GM12892 (cell line): Measurements from ENCODE around the gene SLC15A1.

Experiments used
- POLR2A ChIP-seq: IDR thresholded peaks from 2 replicates; pipeline ENCODE4 v1.6.1; 2011; ENCODE audit warnings: low read depth, low read length, control low read depth
- POLR2AphosphoS5 ChIP-seq: IDR thresholded peaks from 2 replicates; pipeline ENCODE4 v1.6.1; 2011; ENCODE audit warnings: low read depth, low read length, control low read depth
- TAF1 ChIP-seq: IDR thresholded peaks from 2 replicates; pipeline ENCODE4 v1.6.1; 2011; ENCODE audit warnings: low read depth, mild to moderate bottlenecking, control low read depth, low read length, borderline replicate concordance

DNA sequence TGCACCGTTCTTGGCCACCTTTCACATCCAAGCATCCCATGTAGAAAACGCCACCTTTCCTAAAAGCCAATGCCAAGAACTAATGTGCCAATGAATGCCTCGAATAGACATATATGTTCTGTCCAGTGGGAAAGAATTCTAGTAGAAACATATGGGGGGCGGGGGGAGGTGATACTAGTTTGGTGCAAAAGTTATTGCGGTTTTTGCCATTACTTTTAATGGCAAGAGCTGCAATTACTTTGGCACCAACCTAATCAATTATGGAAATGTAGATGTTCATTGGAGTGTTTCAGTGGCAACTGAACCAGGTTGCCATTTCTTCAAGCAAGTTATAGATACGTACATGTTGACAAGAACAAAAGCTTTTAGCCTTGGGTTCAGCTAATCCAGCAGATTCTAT, 34.6 kb downstream of the SLC15A1 start:
- TF ChIP-seq POLR2A = no peak
- no peak for TF ChIP-seq POLR2AphosphoS5
- no peak for TF ChIP-seq TAF1
